ENCODE results near the gene HTR3A.

The HTR3A gene

DNA sequence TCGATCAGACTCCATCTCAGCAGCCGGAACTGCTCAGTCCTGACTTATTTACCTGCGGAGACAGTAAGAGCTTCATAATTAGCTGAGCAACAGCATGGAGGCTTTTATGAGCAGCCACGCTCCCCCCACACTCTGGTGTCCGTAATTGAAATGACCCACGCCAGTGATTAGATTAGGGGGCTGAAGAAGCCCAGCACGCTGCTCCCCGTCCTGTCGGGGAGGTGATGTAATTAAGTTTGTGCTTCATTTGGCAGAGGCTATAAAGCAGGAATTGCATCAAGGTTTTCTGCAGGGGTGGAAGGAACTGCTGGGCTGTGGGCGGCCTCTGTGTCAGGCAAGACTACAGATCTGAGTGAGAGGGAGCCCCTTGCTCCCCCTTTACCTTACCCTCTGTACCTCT is 22.8 kb upstream of the HTR3A start:
- no peak overlapping the region for H3K27ac Mint-ChIP-seq
- no peak overlapping the region for H3K4me3 Mint-ChIP-seq
- no peaks in the 10 kb centered on the region for H3K4me1 Mint-ChIP-seq
- no peaks in the 10 kb centered on the region for H3K9me3 Mint-ChIP-seq
- H3K27me3 Mint-ChIP-seq (ENCODE audit: low read depth), result peaks cover 24% of the 10 kb centered on the region
- TF ChIP-seq, protein P1, sequence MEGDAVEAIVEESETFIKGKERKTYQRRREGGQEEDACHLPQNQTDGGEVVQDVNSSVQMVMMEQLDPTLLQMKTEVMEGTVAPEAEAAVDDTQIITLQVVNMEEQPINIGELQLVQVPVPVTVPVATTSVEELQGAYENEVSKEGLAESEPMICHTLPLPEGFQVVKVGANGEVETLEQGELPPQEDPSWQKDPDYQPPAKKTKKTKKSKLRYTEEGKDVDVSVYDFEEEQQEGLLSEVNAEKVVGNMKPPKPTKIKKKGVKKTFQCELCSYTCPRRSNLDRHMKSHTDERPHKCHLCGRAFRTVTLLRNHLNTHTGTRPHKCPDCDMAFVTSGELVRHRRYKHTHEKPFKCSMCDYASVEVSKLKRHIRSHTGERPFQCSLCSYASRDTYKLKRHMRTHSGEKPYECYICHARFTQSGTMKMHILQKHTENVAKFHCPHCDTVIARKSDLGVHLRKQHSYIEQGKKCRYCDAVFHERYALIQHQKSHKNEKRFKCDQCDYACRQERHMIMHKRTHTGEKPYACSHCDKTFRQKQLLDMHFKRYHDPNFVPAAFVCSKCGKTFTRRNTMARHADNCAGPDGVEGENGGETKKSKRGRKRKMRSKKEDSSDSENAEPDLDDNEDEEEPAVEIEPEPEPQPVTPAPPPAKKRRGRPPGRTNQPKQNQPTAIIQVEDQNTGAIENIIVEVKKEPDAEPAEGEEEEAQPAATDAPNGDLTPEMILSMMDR (IDR thresholded peaks at IDR 0.05; ENCODE audit: unreplicated experiment in 3 of 3), result no peak
- no peaks in the 10 kb centered on the region for H3K36me3 Mint-ChIP-seq (ENCODE audit: low read depth)

DNA sequence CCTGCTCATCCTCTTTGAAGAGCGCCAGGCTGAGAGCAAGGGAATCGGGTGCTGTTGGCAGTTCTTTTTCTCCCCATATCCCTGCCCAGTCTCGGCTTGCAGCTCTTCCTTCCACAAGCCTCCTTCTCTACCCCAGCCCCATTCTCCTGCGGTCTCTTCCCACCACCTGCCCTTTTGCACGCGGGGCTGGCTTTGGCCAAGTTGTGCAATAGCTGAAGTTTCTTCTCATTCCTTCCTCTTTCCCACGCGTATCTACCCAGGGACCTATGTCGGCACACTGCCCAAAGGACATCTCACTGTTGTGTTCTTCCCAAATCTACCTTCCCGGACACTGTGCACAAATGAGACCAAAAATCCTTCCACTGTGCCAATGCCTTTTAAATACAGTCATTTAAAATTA is 22.3 kb upstream of the HTR3A start:
- Mint-ChIP-seq H3K9me3 (no peaks in the 10 kb centered on the region), H3K4me3 (no peak overlapping the region), H3K36me3 (ENCODE audit: low read depth) (no peaks in the 10 kb centered on the region), H3K4me1 (no peaks in the 10 kb centered on the region), H3K27ac (no peak overlapping the region), H3K27me3 (ENCODE audit: low read depth) (peaks cover 24% of the 10 kb centered on the region)
- TF ChIP-seq, protein P1 (IDR thresholded peaks at IDR 0.05; ENCODE audit: unreplicated experiment in 3 of 3), result no peak

GRCh38 chr11:113954235-113954634 is 20.7 kb upstream of the HTR3A start:
- Mint-ChIP-seq H3K9me3 (no peaks in the 10 kb centered on the region), H3K27ac (no peak overlapping the region), H3K4me1 (no peaks in the 10 kb centered on the region), H3K36me3 (ENCODE audit: low read depth) (no peaks in the 10 kb centered on the region), H3K4me3 (no peak overlapping the region), H3K27me3 (ENCODE audit: low read depth) (peaks cover 31% of the 10 kb centered on the region)
- TF ChIP-seq, protein P1 (IDR thresholded peaks at IDR 0.05; ENCODE audit: unreplicated experiment in 3 of 3), result no peak

DNA sequence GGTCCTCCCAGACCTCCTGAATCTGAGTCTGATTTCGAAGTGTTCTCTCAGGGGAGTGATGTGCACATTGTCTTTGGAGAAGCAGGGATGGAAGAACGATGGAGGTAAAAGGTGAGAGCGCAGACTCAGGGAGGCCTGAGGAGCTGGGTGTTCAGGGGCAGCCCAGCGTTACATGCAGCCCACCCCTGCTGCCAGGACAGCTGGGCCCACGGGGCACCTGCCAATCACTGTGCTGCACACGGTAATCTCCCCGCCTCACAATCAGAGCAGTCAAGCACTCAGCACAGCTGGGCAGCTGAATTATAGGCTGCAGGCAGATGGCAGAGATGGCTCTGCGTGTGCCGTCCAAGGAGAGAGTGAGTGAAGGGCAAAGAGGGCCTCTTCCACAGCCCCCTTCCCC is 17.9 kb upstream of the HTR3A start:
- Mint-ChIP-seq H3K27me3 (ENCODE audit: low read depth) (peaks cover 30% of the 10 kb centered on the region), H3K36me3 (ENCODE audit: low read depth) (no peaks in the 10 kb centered on the region), H3K27ac (no peak overlapping the region), H3K9me3 (no peaks in the 10 kb centered on the region), H3K4me1 (no peaks in the 10 kb centered on the region), H3K4me3 (no peak overlapping the region)
- TF ChIP-seq, protein P1 (IDR thresholded peaks at IDR 0.05; ENCODE audit: unreplicated experiment in 3 of 3), result no peak

DNA sequence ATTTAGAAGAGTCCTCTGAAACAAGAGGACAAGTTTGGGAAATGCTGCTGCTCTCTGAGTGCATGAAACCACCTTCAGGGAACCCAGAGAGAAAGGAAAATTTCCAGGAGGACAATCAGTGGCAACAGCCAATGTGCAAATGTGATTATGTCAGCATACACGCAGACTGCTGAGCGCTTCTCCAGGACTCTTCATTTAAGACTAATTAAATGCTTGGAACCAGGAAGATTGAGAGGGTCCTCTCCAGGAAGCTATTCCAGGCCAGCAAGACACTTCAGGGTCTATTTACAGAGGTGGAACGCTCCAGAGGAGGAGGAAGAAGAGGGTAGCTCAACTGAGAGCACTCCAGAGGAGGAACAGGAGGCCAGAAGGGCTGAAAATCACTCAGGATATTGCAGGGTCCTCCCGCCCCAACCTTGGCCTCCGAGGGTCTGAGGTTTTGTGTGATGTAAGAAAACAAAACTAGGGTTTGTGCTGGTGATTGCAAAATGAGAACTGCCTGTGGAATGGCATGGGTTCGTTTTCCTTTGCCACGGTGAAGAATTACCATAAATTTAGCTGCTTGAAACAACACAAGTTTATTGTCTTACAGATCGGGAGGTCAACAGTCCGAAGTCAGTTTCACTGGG is 14.1 kb upstream of the HTR3A start:
- Mint-ChIP-seq H3K4me3 (no peak overlapping the region), H3K9me3 (no peaks in the 10 kb centered on the region), H3K36me3 (ENCODE audit: low read depth) (no peaks in the 10 kb centered on the region), H3K27me3 (ENCODE audit: low read depth) (peaks cover 25% of the 10 kb centered on the region), H3K27ac (no peak overlapping the region), H3K4me1 (no peaks in the 10 kb centered on the region)
- TF ChIP-seq, protein P1 (IDR thresholded peaks at IDR 0.05; ENCODE audit: unreplicated experiment in 3 of 3), result no peak

- Mint-ChIP-seq H3K9me3 (no peaks in the 10 kb centered on the region), H3K27ac (no peak overlapping the region), H3K4me3 (no peak overlapping the region), H3K36me3 (ENCODE audit: low read depth) (no peaks in the 10 kb centered on the region), H3K27me3 (ENCODE audit: low read depth) (peaks cover 20% of the 10 kb centered on the region), H3K4me1 (no peaks in the 10 kb centered on the region)
- TF ChIP-seq, protein P1 (IDR thresholded peaks at IDR 0.05; ENCODE audit: unreplicated experiment in 3 of 3), result no peak
These were observed 7.5 kb upstream of the HTR3A start for GRCh38 chr11:113967361-113967760.
